Activated CD4-positive, alpha-beta T cell treated with anti-CD3 and anti-CD28 coated beads, Interleukin-10, Interleukin-2, amounts not matched to agents 100 ng/mL and 50 ng/mL, durations not matched to agents 16 hours and 8 hours (primary cell): ENCODE data around the gene RBMS3.
"Not testable (repeated sequence)": the region's sequence is repeated elsewhere in the genome, so short reads cannot be mapped to it uniquely, and the experiment has no call there.

Source experiments
- DNase-seq: peaks from one replicate; pipeline ENCODE4 v3.0.0-alpha.2; 2020

The RBMS3 gene

DNA sequence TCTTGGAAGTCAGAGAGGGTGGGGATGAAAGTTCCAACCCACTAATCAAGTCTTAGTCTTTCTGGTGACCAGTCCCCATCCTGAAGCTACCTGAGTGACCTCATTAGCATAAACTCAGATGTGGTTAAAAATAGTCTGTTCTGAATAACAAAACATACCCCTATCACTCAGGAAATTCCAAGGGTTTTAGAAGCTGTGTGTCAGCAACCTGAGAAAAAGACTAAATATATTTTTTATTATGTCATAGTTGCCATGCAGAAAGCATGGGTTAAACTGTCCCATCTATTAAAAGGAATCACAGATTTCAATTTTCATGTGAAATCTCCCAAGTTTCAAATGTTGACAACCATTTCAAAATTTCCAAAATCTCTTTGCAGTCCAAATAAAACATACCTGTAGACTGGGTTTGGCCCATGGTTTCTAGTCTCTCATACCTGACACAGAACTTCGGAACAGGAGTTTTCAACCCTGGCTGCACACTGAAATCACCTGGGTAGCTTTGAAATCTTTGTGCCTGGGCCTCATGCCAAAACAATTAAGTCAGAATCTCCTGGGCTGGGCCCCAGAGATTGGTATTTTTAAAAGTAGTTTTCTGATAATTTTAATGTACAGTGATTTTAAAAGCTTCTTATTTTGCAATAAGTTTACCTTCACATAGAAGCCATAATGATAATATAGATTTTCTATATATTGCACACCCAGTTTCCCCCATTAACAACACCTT is 476.3 kb downstream of the RBMS3 start:
- no peak for DNase-seq

GRCh38 chr3:29758108-29758433 is 477.2 kb downstream of the RBMS3 start:
- no peak for DNase-seq

DNA sequence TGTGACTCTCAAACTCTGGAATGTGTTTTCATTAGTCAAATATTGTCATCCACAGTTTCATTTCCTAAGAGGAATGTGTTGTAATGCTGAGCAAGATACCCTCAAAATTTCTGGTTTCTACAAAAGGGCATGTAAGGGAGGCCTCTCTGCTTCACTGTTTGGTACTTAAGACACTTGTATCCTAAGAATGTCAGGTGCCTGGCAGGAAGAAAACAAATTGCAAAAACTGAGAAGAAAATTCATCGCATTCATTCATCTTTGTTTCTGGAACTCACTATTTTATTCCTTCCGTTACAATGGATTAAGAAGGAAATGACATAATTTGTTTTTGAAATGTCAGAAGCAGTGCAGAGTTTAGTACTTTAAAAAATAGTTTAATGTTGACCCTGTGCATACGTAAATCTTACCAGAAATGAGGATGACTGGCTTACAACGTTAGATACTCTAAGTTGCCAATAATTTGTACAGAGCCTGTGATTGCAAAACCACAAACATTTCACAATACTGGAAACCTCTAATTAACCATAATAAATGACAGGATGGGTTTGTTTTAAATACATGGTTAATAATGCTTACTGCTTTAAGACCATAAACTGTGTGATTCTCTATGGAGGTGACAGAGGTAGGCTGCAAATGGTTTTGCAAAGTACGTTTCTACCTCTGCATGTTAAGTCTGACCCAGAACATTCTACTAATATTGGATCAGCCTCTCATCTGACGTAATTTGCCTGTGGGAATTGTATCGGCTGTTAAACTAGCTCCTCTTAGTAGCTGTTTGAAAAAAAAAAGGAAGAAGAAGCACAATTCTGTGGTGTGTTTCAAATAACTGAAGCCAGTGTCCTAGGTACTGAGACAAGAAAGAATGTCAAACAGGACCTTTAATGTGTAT is 477.8 kb downstream of the RBMS3 start:
- DNase-seq: no peak

DNA sequence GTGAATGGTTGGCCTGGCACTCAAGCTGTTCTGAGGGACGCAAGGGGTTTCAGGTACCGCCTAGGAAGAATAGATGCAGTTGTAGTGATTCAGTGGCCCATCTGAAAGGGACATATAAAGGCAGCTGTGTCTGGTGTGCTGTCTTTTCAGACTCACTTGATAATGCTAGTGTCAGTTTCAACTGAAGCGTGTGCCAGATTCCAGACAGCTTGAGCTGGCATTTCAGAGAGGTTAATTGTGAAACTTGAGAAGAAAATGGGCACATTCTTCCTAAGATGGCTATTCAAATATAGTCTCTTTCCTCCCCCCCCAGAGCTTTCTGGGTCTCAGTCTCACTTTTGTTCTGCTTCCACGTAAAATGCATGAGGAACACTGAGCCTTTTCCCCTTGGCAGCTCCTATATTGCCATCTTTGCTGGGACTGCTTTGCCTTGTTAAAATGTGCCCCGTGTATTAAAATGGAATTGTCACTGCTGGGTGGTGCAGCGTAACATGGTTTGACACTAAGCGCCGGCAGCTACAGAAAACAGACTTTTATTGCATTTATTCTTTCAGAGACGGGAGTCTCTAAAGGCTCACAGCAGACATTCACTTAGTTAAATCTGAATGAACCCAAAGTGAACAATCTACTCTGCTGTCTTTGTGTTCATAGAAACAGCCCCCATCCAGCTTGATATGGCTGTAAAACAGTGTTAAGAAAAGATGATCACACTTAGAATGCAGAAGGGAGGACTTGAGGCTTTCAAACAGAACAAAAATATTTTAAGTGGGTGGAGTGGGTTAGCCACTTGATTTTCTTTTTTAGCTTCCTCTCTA is 478.7 kb downstream of the RBMS3 start:
- DNase-seq: no peak

GRCh38 chr3:29760226-29760685 is 479.4 kb downstream of the RBMS3 start:
- no peak for DNase-seq

DNA sequence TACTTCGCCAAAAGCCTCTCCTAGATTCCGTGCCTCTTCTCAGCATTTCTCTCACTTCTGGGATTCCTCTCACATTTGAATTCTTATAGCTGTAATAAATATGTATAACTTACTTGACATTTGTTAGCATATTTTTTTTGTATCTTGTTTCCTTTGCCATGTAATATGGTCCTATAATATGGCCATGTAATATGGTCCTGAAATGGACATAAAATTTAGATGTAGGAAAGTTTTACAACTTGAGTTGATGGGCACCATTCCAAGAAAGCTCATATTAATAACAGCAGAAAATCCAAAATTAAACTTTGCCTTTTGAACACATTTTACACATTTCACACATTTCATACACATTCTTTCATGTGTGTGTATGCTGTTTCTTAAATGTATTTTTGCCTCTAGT is 480.6 kb downstream of the RBMS3 start:
- no peak for DNase-seq

DNA sequence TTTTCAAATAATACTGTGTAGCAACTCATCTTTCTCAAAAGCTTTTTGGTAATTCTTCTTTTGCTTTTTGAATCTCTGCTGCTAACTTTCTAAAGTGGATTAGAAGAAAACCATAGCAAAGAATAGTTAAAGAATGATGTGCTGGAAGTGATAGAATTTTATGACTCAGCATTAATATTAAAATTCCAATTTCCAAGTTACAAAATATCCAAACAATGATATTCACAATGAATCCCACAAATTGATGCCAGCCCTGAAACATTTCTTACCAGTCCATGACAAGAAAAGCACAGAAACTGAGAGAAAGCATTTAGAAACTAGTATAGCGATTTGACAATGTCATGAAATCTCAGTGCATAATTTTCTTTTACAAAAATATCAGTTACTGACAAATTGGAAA is 482.2 kb downstream of the RBMS3 start:
- DNase-seq: no peak

DNA sequence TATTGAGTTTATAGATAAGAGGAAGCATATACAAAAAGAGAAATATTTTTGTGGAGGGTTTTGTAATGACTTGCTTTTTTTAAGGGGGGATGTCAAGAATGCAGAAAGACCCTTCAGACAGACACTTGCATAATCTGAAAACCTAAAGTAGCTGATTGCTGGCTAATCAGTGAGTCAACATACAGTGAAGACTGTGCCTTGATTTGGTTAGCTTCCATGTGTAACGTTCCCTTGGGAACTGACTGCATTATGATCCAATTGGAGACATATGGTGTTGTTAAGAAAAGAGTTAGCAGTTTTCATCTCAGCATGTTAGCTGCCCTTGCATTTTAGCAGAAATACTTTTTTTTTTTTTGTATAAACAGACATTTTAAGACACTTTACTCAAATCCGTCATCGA is 483.2 kb downstream of the RBMS3 start:
- DNase-seq: no peak

GRCh38 chr3:29764603-29765254 is 483.9 kb downstream of the RBMS3 start:
- no peak for DNase-seq

GRCh38 chr3:29771602-29772001 is 490.7 kb downstream of the RBMS3 start:
- no peak for DNase-seq

DNA sequence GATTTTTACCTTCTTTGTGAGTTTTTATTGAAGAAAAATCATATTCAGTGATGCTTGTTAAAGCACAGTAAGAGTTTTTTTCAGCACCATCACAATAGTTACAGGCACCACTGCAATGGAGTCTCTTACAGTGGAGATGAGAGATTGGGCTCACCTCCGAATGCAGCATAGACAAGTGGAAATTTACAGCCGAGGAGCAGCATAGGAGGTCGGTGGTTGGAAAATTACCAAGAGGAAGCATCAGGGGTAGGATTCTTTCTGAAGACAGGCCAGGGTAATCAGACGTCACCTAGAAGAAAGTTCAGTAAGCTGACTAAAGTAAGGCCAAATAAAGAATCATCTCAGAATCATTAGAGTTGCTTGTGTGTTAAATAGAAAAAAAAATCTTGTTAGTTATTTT is 491.6 kb downstream of the RBMS3 start:
- no peak for DNase-seq

- DNase-seq: no peak
These were observed 492.6 kb downstream of the RBMS3 start for GRCh38 chr3:29773481-29773880.

DNA sequence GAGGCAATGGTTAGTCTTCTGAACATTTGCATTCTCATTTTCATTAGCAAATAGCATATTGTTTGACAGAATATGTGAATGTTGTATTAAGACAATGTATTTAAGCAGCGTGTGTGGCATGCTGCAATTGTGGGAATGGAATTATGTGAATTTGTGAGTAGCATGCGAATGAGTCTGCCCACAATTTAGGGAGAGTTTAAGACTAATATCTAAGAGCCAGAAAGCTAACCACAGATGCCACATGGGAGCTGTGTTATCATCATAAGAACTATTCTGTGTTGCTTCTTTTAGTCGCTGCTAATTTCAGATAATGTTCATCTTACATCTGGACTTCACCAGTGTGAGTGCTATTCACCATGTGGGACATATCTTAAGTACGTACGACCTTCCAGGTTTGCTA is 494.5 kb downstream of the RBMS3 start:
- DNase-seq: no peak

GRCh38 chr3:29777869-29778268 is 497.0 kb downstream of the RBMS3 start:
- DNase-seq: no peak

GRCh38 chr3:29789686-29790085 is 508.8 kb downstream of the RBMS3 start:
- DNase-seq: no peak

DNA sequence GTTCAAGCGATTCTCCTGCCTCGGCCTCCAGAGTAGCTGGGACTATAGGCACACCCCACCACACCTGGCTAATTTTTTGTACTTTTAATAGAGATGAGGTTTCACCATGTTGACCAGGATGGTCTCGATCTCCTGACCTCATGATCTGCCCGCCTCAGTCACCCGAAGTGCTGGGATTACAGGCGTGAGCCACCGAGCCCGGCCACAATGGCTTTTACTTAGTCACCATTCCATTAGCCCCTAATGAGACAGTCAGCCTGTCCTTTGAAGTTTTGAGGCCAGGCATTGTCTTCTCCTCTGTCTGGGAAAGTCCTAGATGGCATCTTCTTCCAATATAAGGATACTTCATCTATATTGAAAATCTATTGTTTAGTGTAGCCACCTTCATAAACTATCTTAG is 515.9 kb downstream of the RBMS3 start:
- DNase-seq: no peak

DNA sequence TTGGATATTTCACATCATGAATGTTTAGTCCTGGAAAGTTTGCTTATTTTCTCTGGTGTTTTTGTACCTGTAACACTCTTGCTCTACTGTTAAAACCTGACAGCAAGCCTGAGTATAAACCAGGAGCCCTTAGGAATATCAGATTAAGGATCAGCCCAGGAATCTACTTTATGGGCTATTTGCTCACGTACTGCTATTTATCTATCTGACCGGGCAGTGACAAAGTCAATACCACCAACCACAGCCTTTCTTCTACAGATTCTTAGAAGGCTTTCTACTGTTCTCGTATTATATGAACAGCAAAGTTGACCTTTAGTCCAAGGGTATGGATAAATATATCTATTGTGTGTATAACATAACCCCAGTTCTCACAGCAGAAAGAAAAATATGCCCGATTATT is 521.2 kb downstream of the RBMS3 start:
- no peak for DNase-seq

DNA sequence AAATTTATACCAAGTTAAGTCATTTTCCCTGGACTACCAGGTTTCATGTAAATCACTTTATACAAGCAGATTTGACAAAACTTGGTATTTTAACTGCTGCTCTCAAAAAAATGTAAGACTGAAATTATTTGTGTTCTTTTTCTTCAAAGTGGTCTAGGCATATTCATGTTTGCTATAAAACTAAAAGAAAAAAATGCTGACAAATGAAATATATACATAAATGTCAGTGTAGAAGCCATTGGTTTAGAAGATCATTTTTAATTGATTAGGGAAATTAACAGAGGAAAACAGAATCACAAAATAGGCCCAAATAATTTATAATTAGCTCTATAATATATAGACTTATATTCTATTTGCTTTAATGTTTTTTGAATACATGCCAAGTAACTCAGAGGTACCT is 523.2 kb downstream of the RBMS3 start:
- no peak for DNase-seq

DNA sequence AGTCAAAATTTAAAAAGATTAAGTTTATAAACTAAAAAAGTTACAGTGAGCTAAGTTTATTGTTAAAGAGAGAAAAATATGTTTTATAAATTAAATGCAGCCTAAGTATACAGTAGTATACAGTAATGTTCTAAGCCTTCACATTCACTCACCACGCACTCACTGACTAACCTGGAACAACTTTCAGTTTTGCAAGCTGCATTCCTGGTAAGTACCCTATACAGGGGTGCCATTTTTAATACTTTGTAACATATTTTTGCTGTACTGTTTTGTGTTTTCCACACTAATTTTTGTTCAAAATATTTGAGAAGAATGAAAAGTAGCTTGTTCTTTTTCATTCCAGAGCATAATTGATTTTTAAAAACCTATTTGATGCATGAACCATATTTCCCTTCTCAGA is 524.9 kb downstream of the RBMS3 start:
- DNase-seq: no peak

DNA sequence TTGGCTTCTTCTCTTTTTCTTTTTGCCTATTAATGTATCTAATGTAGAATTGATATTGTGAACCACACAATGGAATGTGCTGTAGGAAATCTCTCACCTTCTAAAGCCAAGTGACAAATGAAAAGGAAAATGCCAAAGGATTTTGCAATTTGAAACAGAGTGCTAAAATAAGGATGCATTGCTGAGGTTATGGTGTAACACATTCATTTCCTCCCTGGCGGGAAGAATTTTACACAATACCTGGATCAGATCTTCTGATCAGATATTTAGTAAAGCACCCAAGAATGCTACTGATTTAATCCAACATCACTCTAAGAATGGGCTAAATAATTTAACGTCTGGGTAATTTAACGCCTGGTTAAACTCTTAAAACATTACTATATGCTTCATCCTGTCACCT is 527.5 kb downstream of the RBMS3 start:
- not testable (repeated sequence) for DNase-seq

DNA sequence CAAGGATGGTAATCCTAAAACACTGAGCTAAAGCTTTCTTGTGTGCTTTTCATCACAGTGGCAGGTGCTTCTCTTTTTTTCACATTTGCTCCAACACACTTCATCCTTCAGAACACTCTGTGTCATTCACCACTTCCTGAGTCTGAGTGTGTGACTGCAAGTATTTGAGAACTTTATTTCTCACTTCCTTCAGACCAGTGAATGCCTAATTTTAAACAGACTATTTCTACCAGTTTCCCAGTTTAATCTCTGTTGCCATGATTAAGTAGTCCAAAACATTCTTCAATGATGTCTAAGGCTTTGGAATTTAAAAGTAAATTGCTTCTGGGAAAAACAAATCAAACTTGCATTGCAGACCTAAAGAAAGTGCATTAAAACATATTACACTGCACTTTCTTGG is 541.2 kb downstream of the RBMS3 start:
- DNase-seq: peak; percentile 34

- DNase-seq: peak; percentile 24
These were observed 542.4 kb downstream of the RBMS3 start for GRCh38 chr3:29823233-29823632.

- no peak for DNase-seq
These were observed 545.8 kb downstream of the RBMS3 start for GRCh38 chr3:29826712-29827111.
